Measurements from ENCODE around the gene LPAR3. TPM values are rescaled to one million over a fixed set of nuclear protein-coding genes. Genes with fewer than 3 reads are reported as not detected.

LPAR3 gene
- total RNA-seq, 1 experiment from 2014 or later, result not detected

DNA sequence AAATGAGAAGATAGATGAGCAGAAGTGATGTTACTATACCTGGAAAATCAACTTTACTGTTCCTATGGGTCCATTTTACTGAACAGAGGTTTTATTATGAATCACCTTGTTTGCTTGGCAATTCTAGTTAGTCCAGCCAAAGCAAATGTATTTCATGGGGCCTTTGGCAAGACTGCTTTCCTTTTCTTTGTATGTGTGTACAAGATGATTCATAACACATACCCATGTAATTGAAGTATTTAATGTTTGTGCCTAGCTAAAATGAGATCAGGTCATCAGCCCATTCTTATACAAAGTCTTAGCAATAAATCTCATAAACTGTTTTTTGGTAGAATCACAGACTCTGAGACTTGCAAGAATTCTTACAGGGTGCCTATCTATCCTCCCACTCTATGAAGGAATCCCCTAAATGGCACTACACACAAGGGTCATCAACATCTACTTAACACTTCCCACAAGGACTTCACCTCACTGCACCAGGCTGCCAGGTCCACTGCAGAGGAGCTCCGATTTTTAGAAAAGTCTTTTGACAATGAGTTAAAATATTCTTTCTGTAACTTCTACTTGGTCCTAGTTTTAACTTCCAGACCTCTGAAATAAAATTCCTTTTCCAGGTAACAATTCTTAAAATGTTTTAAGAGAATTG, 58.5 kb downstream of the LPAR3 start:
- ChIA-PET CTCF (no interaction called here), POLR2A (ENCODE audit: unreplicated experiment) (no interaction called here)
- H3K4me1 ChIP-seq (replicated peaks; ENCODE audit: insufficient read depth), result peaks cover 32% of the 10 kb centered on the region
- DNase-seq, result peak in 1 of 2 experiments; percentile 91
- no peaks in the 10 kb centered on the region for H3K79me2 ChIP-seq (ENCODE audit: low read depth)
- H3F3A ChIP-seq (ENCODE audit: insufficient read depth, low read depth), result peaks cover 16% of the 10 kb centered on the region
- H3K27ac ChIP-seq, result peak overlapping the region; percentile 29; the same call in 1 of the 2 replicates
- no peak overlapping the region for H3K4me3 ChIP-seq
- no peaks in the 10 kb centered on the region for H3K9me2 ChIP-seq (ENCODE audit: insufficient read depth)
- H3K27me3 ChIP-seq (ENCODE audit: insufficient read depth, low read depth), result no peaks in the 10 kb centered on the region
- TF ChIP-seq, protein P1, sequence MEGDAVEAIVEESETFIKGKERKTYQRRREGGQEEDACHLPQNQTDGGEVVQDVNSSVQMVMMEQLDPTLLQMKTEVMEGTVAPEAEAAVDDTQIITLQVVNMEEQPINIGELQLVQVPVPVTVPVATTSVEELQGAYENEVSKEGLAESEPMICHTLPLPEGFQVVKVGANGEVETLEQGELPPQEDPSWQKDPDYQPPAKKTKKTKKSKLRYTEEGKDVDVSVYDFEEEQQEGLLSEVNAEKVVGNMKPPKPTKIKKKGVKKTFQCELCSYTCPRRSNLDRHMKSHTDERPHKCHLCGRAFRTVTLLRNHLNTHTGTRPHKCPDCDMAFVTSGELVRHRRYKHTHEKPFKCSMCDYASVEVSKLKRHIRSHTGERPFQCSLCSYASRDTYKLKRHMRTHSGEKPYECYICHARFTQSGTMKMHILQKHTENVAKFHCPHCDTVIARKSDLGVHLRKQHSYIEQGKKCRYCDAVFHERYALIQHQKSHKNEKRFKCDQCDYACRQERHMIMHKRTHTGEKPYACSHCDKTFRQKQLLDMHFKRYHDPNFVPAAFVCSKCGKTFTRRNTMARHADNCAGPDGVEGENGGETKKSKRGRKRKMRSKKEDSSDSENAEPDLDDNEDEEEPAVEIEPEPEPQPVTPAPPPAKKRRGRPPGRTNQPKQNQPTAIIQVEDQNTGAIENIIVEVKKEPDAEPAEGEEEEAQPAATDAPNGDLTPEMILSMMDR (conservative IDR thresholded peaks at IDR 0.05), result no peak
- TF ChIP-seq EZH2 (IDR thresholded peaks at IDR 0.05; ENCODE audit: low read depth), result no peak
- intact Hi-C loops (cut with micrococcal nuclease; ENCODE audit: unreplicated experiment), result no loop called here
- BruUV-seq (replicated peaks), result no TSS peak
- 0 out of 2 replicates have a peak, but pooled peaks cover 2% of the 10 kb centered on the region for H3K9me3 ChIP-seq (ENCODE audit: insufficient read depth, low read depth)
- no peak overlapping the region for H2AFZ ChIP-seq
- H4K20me1 ChIP-seq (ENCODE audit: insufficient read depth), result no peaks in the 10 kb centered on the region
- peak overlapping the region; percentile 39 for H3K4me2 ChIP-seq
- no peaks in the 10 kb centered on the region for H3K36me3 ChIP-seq (ENCODE audit: low read depth)

DNA sequence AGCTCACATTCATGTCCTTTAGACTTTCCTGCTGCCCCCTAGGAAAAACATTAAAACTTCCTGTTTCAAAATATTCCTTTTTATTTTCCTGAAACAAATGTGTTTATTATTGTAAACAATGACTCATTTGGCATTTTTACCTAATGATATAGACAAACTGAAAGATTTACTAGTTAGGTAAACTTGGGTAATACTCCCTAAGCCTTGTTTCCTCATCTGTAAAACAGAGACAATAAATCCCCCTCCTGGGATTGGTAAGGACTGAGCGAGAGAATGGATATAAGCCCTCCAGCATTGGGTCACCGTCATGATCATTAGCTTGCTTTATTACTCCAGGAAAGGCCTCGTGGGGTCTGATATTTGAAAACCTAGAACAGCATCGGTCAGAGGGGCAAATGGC, 59.8 kb downstream of the LPAR3 start:
- DNase-seq, result peak in 1 of 2 experiments; percentile 75
- Histone ChIP-seq H3K4me2 (0 out of 2 replicates have a peak overlapping the region, but pooled peaks have one; percentile 14), H4K20me1 (ENCODE audit: insufficient read depth) (no peaks in the 10 kb centered on the region), H3K36me3 (ENCODE audit: low read depth) (no peaks in the 10 kb centered on the region), H3F3A (ENCODE audit: insufficient read depth, low read depth) (peaks cover 16% of the 10 kb centered on the region), H3K9me2 (ENCODE audit: insufficient read depth) (no peaks in the 10 kb centered on the region), H3K4me3 (no peak overlapping the region), H2AFZ (no peak overlapping the region), H3K9me3 (ENCODE audit: insufficient read depth, low read depth) (0 out of 2 replicates have a peak, but pooled peaks cover 2% of the 10 kb centered on the region), H3K79me2 (ENCODE audit: low read depth) (no peaks in the 10 kb centered on the region), H3K27me3 (ENCODE audit: insufficient read depth, low read depth) (no peaks in the 10 kb centered on the region), H3K4me1 (replicated peaks; ENCODE audit: insufficient read depth) (peaks cover 32% of the 10 kb centered on the region), H3K27ac (peak overlapping the region; percentile 2; the same call in 1 of the 2 replicates)
- intact Hi-C loops (cut with micrococcal nuclease; ENCODE audit: unreplicated experiment), result no loop called here
- TF ChIP-seq, protein P1 (conservative IDR thresholded peaks at IDR 0.05), result no peak; the same call in 1 of the 2 replicates
- TF ChIP-seq EZH2 (IDR thresholded peaks at IDR 0.05; ENCODE audit: low read depth), result no peak
- ChIA-PET CTCF (no interaction called here), POLR2A (ENCODE audit: unreplicated experiment) (no interaction called here)
- no TSS peak for BruUV-seq (replicated peaks)

DNA sequence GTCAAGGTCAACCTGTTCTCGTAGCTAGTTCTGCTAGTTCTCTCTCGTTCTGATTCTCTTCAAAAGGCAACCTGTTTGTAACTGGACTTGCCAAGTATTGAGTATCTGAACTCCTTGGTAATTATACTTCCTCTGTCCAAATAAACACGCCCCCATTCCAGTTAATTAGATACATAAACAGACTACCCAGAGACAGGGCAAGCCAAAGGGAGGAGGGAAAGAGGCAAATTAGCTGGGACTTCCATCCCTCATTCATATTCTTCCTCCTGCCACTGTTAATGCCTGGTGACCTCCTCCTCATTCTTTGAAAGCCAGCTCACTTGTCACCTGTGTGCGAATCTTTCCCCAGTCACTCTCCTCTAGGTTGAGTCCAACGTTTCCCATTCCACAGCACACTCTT, 62.9 kb downstream of the LPAR3 start:
- BruUV-seq (replicated peaks), result no TSS peak
- ChIA-PET POLR2A (ENCODE audit: unreplicated experiment) (no interaction called here), CTCF (no interaction called here)
- Histone ChIP-seq H4K20me1 (ENCODE audit: insufficient read depth) (no peaks in the 10 kb centered on the region), H3K27me3 (ENCODE audit: insufficient read depth, low read depth) (no peaks in the 10 kb centered on the region), H3K79me2 (ENCODE audit: low read depth) (no peaks in the 10 kb centered on the region), H3K27ac (no peak overlapping the region), H3K4me2 (no peak overlapping the region), H3K9me3 (ENCODE audit: insufficient read depth, low read depth) (0 out of 2 replicates have a peak, but pooled peaks cover 2% of the 10 kb centered on the region), H3K4me1 (replicated peaks; ENCODE audit: insufficient read depth) (peaks cover 27% of the 10 kb centered on the region), H3K36me3 (ENCODE audit: low read depth) (no peaks in the 10 kb centered on the region), H3K9me2 (ENCODE audit: insufficient read depth) (no peaks in the 10 kb centered on the region), H2AFZ (no peak overlapping the region), H3F3A (ENCODE audit: insufficient read depth, low read depth) (peaks cover 12% of the 10 kb centered on the region), H3K4me3 (no peak overlapping the region)
- DNase-seq, result no peak
- intact Hi-C loops (cut with micrococcal nuclease; ENCODE audit: unreplicated experiment), result no loop called here
- TF ChIP-seq, protein P1 (conservative IDR thresholded peaks at IDR 0.05), result no peak
- TF ChIP-seq EZH2 (IDR thresholded peaks at IDR 0.05; ENCODE audit: low read depth), result no peak

All from PC-9 (cell line).